H1 (cell line): ENCODE measurements around the gene TRIL. TPM values are rescaled to one million over a fixed set of nuclear protein-coding genes. Genes with fewer than 3 reads are reported as not detected.

Experiments used
- CTCF ChIA-PET: fragments of 300-600 bp; sonication (Branson Sonifier 250); formaldehyde crosslinking; loops from one replicate; lab custom pipeline; 2021; ENCODE audit not compliant: partially characterized antibody; lab: Charles Lee
- POLR2A ChIA-PET: fragments of 300-600 bp; sonication (Branson Sonifier 250); formaldehyde crosslinking; loops from one replicate; lab custom pipeline; 2021; ENCODE audit warnings: inconsistent platforms; ENCODE audit not compliant: partially characterized antibody; lab: Charles Lee
- DNase-seq, 2 experiments: peaks; one replicate each; pipeline versions ENCODE4 v3.0.0 to v3.0.0-alpha.2; 2010 to 2022; ENCODE audit warnings: low spot score in 2 of 2, low read depth in 1 of 2, mixed read lengths in 1 of 2
- FAIRE-seq: peaks from 2 replicates; lab custom pipeline; 2011; peaks lifted over from hg19 to GRCh38; lab: Jason Lieb, UNC
- H2AFZ ChIP-seq: 2 replicates; pipeline ENCODE4 v1.8.1; 2012; ENCODE audit warnings: low read length, inconsistent platforms
- H2AK5ac ChIP-seq: 2 replicates; pipeline ENCODE4 v1.6.1; 2013; ENCODE audit warnings: low read depth, low read length
- H2BK120ac ChIP-seq: replicated peaks from 2 replicates; pipeline ENCODE3; 2013; ENCODE audit warnings: low read depth, low read length, inconsistent platforms
- H2BK12ac ChIP-seq: 2 replicates; pipeline ENCODE4 v1.6.1; 2013; ENCODE audit warnings: low read depth, low read length
- H2BK15ac ChIP-seq: 2 replicates; pipeline ENCODE4 v1.6.1; 2013; ENCODE audit warnings: low read length
- H2BK20ac ChIP-seq: 2 replicates; pipeline ENCODE4 v1.6.1; 2013; ENCODE audit warnings: low read length
- H2BK5ac ChIP-seq: 2 replicates; pipeline ENCODE4 v1.6.1; 2013; ENCODE audit warnings: low read depth, low read length
- H3K14ac ChIP-seq: 2 replicates; pipeline ENCODE4 v1.6.1; 2013; ENCODE audit warnings: inconsistent platforms; ENCODE audit not compliant: insufficient read length
- H3K18ac ChIP-seq: 2 replicates; pipeline ENCODE4 v1.6.1; 2013; ENCODE audit warnings: low read length; ENCODE audit errors: extremely low read depth
- H3K23ac ChIP-seq: 2 replicates; pipeline ENCODE4 v1.6.1; 2013; ENCODE audit warnings: inconsistent platforms; ENCODE audit not compliant: insufficient read length
- H3K23me2 ChIP-seq: 2 replicates; pipeline ENCODE4 v1.6.1; 2013; ENCODE audit warnings: low read depth, low read length
- H3K27ac ChIP-seq: 2 replicates; pipeline ENCODE4 v1.6.1; 2011; ENCODE audit warnings: low read depth, low read length, inconsistent platforms
- H3K27me3 ChIP-seq, 4 experiments: replicated peaks in 1 of 4; 1 replicate in 1 of 4; 2 replicates in 3 of 4; pipeline versions ENCODE4 v1.6.1 to v1.8.1; 2011 to 2013; ENCODE audit warnings: low read length in 3 of 4, mild to moderate bottlenecking in 3 of 4, inconsistent platforms in 2 of 4, mixed read lengths in 2 of 4, moderate library complexity in 1 of 4; ENCODE audit not compliant: control insufficient read depth in 3 of 4, insufficient read depth in 3 of 4; ENCODE audit errors: extremely low read depth in 1 of 4
- H3K36me3 ChIP-seq, 4 experiments: 2 replicates each; pipeline versions ENCODE4 v1.6.1 to v1.8.1; 2011 to 2013; ENCODE audit warnings: mild to moderate bottlenecking in 4 of 4, low read length in 3 of 4, moderate library complexity in 2 of 4, control low read depth in 1 of 4, inconsistent platforms in 1 of 4; ENCODE audit not compliant: insufficient read depth in 4 of 4, control insufficient read depth in 2 of 4
- H3K4ac ChIP-seq: replicated peaks from 2 replicates; pipeline ENCODE3; 2013; ENCODE audit warnings: low read length, low read depth, mixed read lengths, inconsistent platforms; ENCODE audit not compliant: insufficient read length
- H3K4me1 ChIP-seq, 4 experiments: replicated peaks in 1 of 4; 1 replicate in 1 of 4; 2 replicates in 3 of 4; pipeline versions ENCODE4 v1.6.1 to v1.8.1; 2011 to 2013; ENCODE audit warnings: low read length in 3 of 4, inconsistent platforms in 2 of 4, mixed read lengths in 1 of 4; ENCODE audit not compliant: insufficient read depth in 4 of 4, control insufficient read depth in 3 of 4
- H3K4me2 ChIP-seq, 2 experiments: 2 replicates each; pipeline versions ENCODE4 v1.6.1 to v1.8.1; 2011 to 2013; ENCODE audit warnings: low read depth in 2 of 2, low read length in 2 of 2, control low read depth in 1 of 2, inconsistent platforms in 1 of 2, mild to moderate bottlenecking in 1 of 2; ENCODE audit not compliant: insufficient read depth in 1 of 2
- H3K4me3 ChIP-seq, 4 experiments: fragments of 200-600, 300-600 bp in 1 of 4; sonication (generic), shearing (Covaris generic), sonication (Bioruptor Twin) in 1 of 4; 2 replicates each; pipeline versions ENCODE4 v1.5.1 to v1.8.1; 2011 to 2016; ENCODE audit warnings: low read length in 4 of 4, low read depth in 3 of 4, control low read depth in 2 of 4, inconsistent platforms in 2 of 4, mild to moderate bottlenecking in 2 of 4, mixed read lengths in 1 of 4, moderate library complexity in 1 of 4; ENCODE audit not compliant: insufficient read depth in 2 of 4; ENCODE audit errors: extremely low read depth in 1 of 4
- H3K56ac ChIP-seq: replicated peaks from 2 replicates; pipeline ENCODE3; 2013; ENCODE audit warnings: low read depth, mild to moderate bottlenecking, mixed read lengths, low read length, inconsistent platforms; ENCODE audit not compliant: insufficient read length
- H3K79me1 ChIP-seq: 2 replicates; pipeline ENCODE4 v1.6.1; 2013; ENCODE audit warnings: low read depth, low read length, control low read depth
- H3K79me2 ChIP-seq, 2 experiments: 2 replicates each; pipeline versions ENCODE4 v1.6.1 to v1.8.1; 2012 to 2013; ENCODE audit warnings: low read length in 2 of 2, mild to moderate bottlenecking in 2 of 2, inconsistent platforms in 1 of 2; ENCODE audit not compliant: insufficient read depth in 2 of 2, control insufficient read depth in 1 of 2
- H3K9ac ChIP-seq, 4 experiments: replicated peaks in 1 of 4; 1 replicate in 1 of 4; 2 replicates in 3 of 4; pipeline versions ENCODE4 v1.6.1 to v1.8.1; 2011 to 2013; ENCODE audit warnings: low read depth in 3 of 4, low read length in 3 of 4, control low read depth in 2 of 4, mild to moderate bottlenecking in 2 of 4, moderate library complexity in 2 of 4, inconsistent platforms in 1 of 4; ENCODE audit errors: extremely low read depth in 1 of 4
- H3K9me3 ChIP-seq, 2 experiments: 2 replicates each; pipeline versions ENCODE4 v1.6.1 to v1.8.1; 2012 to 2013; ENCODE audit warnings: mild to moderate bottlenecking in 2 of 2, moderate library complexity in 2 of 2, control low read depth in 1 of 2, inconsistent platforms in 1 of 2, low read depth in 1 of 2, low read length in 1 of 2, mixed read lengths in 1 of 2; ENCODE audit not compliant: insufficient read depth in 2 of 2
- H4K20me1 ChIP-seq, 2 experiments: replicated peaks in 1 of 2; 2 replicates each; pipeline versions ENCODE3 to v1.8.1; 2011 to 2013; ENCODE audit warnings: inconsistent platforms in 2 of 2, low read length in 2 of 2, mild to moderate bottlenecking in 1 of 2; ENCODE audit not compliant: insufficient read depth in 2 of 2, control insufficient read depth in 1 of 2
- H4K5ac ChIP-seq: 2 replicates; pipeline ENCODE4 v1.6.1; 2013; ENCODE audit warnings: low read length, low read depth, mixed read lengths, inconsistent platforms; ENCODE audit not compliant: insufficient read length
- H4K8ac ChIP-seq: 2 replicates; pipeline ENCODE4 v1.8.0; 2013; ENCODE audit warnings: mild to moderate bottlenecking, moderate library complexity, low read length, inconsistent platforms; ENCODE audit not compliant: insufficient read depth; ENCODE audit errors: extremely low read depth
- H4K91ac ChIP-seq: replicated peaks from 2 replicates; pipeline ENCODE3; 2013; ENCODE audit warnings: low read length, mixed read lengths, inconsistent platforms; ENCODE audit not compliant: insufficient read length
- BACH1 ChIP-seq: IDR thresholded peaks from 2 replicates; pipeline ENCODE4 v1.6.1; 2012; ENCODE audit warnings: low read length, improper control_type of control experiment
- FOSL1 ChIP-seq: IDR thresholded peaks from 2 replicates; pipeline ENCODE4 v1.6.1; 2011; ENCODE audit warnings: mild to moderate bottlenecking, low read depth, low read length, moderate library complexity; ENCODE audit not compliant: insufficient read depth
- GTF2F1 ChIP-seq: IDR thresholded peaks from 2 replicates; pipeline ENCODE4 v1.6.1; 2012; ENCODE audit warnings: low read depth, low read length, improper control_type of control experiment, borderline replicate concordance
- HDAC6 ChIP-seq: IDR thresholded peaks from one replicate; pipeline ENCODE4 v1.7.1; 2012; ENCODE audit warnings: low read depth, mild to moderate bottlenecking, inconsistent platforms, low read length, moderate library complexity
- JUND ChIP-seq: IDR thresholded peaks from 2 replicates; pipeline ENCODE4 v1.6.1; 2011; ENCODE audit warnings: mild to moderate bottlenecking, improper control_type of control experiment, low read length
- MAFK ChIP-seq: IDR thresholded peaks from 2 replicates; pipeline ENCODE4 v1.6.1; 2012; ENCODE audit warnings: low read depth, mild to moderate bottlenecking, improper control_type of control experiment, low read length
- RXRA ChIP-seq: IDR thresholded peaks from 2 replicates; pipeline ENCODE4 v1.6.1; 2011; ENCODE audit warnings: low read depth, mild to moderate bottlenecking, low read length, moderate library complexity; ENCODE audit not compliant: insufficient read depth
- TEAD4 ChIP-seq: IDR thresholded peaks from 2 replicates; pipeline ENCODE4 v1.6.1; 2012; ENCODE audit warnings: low read depth, low read length, inconsistent platforms, mixed read lengths
- ZNF274 ChIP-seq: IDR thresholded peaks from 2 replicates; pipeline ENCODE4 v1.7.0; 2012; ENCODE audit warnings: low read length, borderline replicate concordance; ENCODE audit errors: extremely low read depth
- WGBS, 2 experiments: shearing (Covaris generic) in 1 of 2; methylation state at CpG; one replicate each; pipeline versions ENCODE4 v1.1.6 to v1.1.7; 2013 to 2015; ENCODE audit warnings: low lambda C conversion rate in 2 of 2, mixed read lengths in 2 of 2, inconsistent platforms in 1 of 2, low coverage in 1 of 2, missing lambda C conversion rate in 1 of 2; ENCODE audit not compliant: insufficient replicate concordance in 2 of 2, insufficient coverage in 1 of 2, insufficient read length in 1 of 2; ENCODE audit errors: extremely low coverage in 1 of 2, missing lambda C conversion rate in 1 of 2; 5-methylcytosine and 5-hydroxymethylcytosine counted together
- polyA plus RNA-seq, 7 experiments: library from polyadenylated mRNA; depleted of rRNA in 3 of 7; stranded (reverse) in 5 of 7; unstranded in 2 of 7; fragments of >200 nt in 5 of 7; fragments of 200-250 nt in 2 of 7; gene quantifications; 1 replicate in 5 of 7; 2 replicates in 1 of 7; 4 replicates in 1 of 7; pipeline versions ENCODE4 v1.2.1 to v1.2.3, GENCODE V29; 2011 to 2013; ENCODE audit warnings: missing spikeins in 2 of 7, mixed read lengths in 2 of 7
- total RNA-seq: library from RNA; stranded (reverse); fragmentation: NEBNext Ultra II Directional; extraction: Animal tissue kit (Norgen Biotek cat#: 25700); gene quantifications from 2 replicates; pipeline ENCODE4 v1.2.1, GENCODE V29; 2021
- TF ChIP-seq, protein P1 (sequence below): IDR thresholded peaks from 2 replicates; pipeline ENCODE4 v1.6.1; 2012; ENCODE audit warnings: inconsistent platforms

The TRIL gene
- total and polyA plus RNA-seq, 2 of the 8 experiments (the other 6 are each of a cell fraction or from before 2014, with no cell fraction given) = 3.9 to 5.5 TPM

DNA sequence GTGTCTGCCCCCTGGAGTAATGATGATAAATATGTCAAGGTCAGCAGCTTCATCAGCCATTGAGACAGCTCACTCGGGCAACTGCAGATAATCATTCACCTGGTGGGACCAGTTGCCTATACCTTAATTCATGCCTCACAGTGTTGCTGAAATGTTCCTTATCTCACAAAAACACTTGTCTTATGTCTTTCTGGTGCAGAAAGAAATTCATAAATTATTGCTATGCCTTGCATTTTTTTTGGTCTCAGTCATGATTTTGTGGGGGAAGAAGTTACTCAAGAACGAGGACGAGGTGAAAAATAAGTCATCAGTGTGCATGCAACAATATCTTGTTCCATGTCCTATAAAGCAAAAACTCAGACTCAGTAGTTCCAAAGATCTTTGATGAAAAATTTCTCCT is 16.0 kb downstream of the TRIL start:
- H3K4me2 ChIP-seq = no peak overlapping the region
- CTCF ChIA-PET = interaction anchor here (1.2 to 34.2 kb wide), 4 partner anchors 14 to 466 kb away, joined by 4 to 576 read pairs (median 28); partner anchors contain the start of gene TRIL

More for the DNA sequence above, 16.0 kb downstream of the TRIL start:
- Histone ChIP-seq H2BK5ac (no peak overlapping the region), H3K4me3 (no peak overlapping the region), H3K27me3 (no peaks in the 10 kb centered on the region), H3K23me2 (no peaks in the 10 kb centered on the region), H3K9ac (no peak overlapping the region), H2BK12ac (no peak overlapping the region), H4K91ac (no peak overlapping the region), H4K5ac (no peak overlapping the region), H3K4ac (no peak overlapping the region), H3K79me1 (no peaks in the 10 kb centered on the region), H3K23ac (no peak overlapping the region), H2BK15ac (no peak overlapping the region), H3K18ac (no peak overlapping the region), H3K56ac (no peak overlapping the region), H2BK20ac (no peak overlapping the region), H2BK120ac (no peak overlapping the region), H3K14ac (no peak overlapping the region), H3K9me3 (no peaks in the 10 kb centered on the region), H2AK5ac (no peak overlapping the region), H2AFZ (no peak overlapping the region), H4K20me1 (no peaks in the 10 kb centered on the region), H3K4me1 (no peaks in the 10 kb centered on the region), H4K8ac (no peak overlapping the region), H3K36me3 (no peaks in the 10 kb centered on the region), H3K79me2 (no peaks in the 10 kb centered on the region), H3K27ac (no peak overlapping the region)
- no peak for FAIRE-seq
- POLR2A ChIA-PET = no interaction called here
- TF ChIP-seq FOSL1 (no peak), JUND (no peak), TEAD4 (no peak), ZNF274 (no peak), HDAC6 (no peak), BACH1 (no peak), RXRA (no peak), MAFK (no peak), GTF2F1 (no peak)
- TF ChIP-seq, protein P1, sequence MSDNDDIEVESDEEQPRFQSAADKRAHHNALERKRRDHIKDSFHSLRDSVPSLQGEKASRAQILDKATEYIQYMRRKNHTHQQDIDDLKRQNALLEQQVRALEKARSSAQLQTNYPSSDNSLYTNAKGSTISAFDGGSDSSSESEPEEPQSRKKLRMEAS = no peak
- DNase-seq = no peak
- 84% methylated on average over 3 of the region's 3 CpGs; no CpG with 5 or more reads in 1 of the 2 experiments for WGBS, 2 experiments
